Activated naive CD8-positive, alpha-beta T cell treated with anti-CD3 and anti-CD28 coated beads, Interleukin-2, amount 10 ng/mL, durations not matched to agents 7 days and 5 days (primary cell): ENCODE results near the gene CUX1. TPM values are rescaled to one million over a fixed set of nuclear protein-coding genes. Genes with fewer than 3 reads are reported as not detected.

Experiments used
- ATAC-seq: fragments of 150-1000 bp; cut with Tn5 transposase; one replicate; pipeline ENCODE4 v1.10.0; 2021; ENCODE audit warnings: low read depth, moderate library complexity
- POLR2A ChIA-PET: fragments of 350-600 bp; sonication (Branson Sonifier 250); formaldehyde crosslinking; loops from one replicate; lab custom pipeline; 2021; ENCODE audit warnings: antibody characterized with exemption; lab: Charles Lee
- DNase-seq: peaks from one replicate; pipeline ENCODE4 v3.0.0; 2021
- H3K27ac Mint-ChIP-seq: one replicate; pipeline ENCODE4 v1.8.0; 2022; ENCODE audit warnings: mild to moderate bottlenecking, mixed read lengths
- H3K27me3 Mint-ChIP-seq: one replicate; pipeline ENCODE4 v1.8.0; 2022; ENCODE audit warnings: mild to moderate bottlenecking, moderate library complexity, mixed read lengths
- H3K36me3 Mint-ChIP-seq: one replicate; pipeline ENCODE4 v1.8.0; 2021; ENCODE audit warnings: mild to moderate bottlenecking, mixed read lengths
- H3K4me1 Mint-ChIP-seq: one replicate; pipeline ENCODE4 v1.8.0; 2021; ENCODE audit warnings: mixed read lengths
- H3K4me3 Mint-ChIP-seq: one replicate; pipeline ENCODE4 v1.8.0; 2022; ENCODE audit warnings: mild to moderate bottlenecking, moderate library complexity, mixed read lengths
- H3K9me3 Mint-ChIP-seq: one replicate; pipeline ENCODE4 v1.8.0; 2021; ENCODE audit warnings: mixed read lengths
- total RNA-seq, 2 experiments: library from RNA; stranded (reverse); gene quantifications; one replicate each; pipeline ENCODE4 v1.2.3, GENCODE V29; 2021

CUX1 gene
- total RNA-seq, 2 experiments from 2014 or later: 35.7 to 37.6 TPM

GRCh38 chr7:102096706-102097427 is 279.4 kb downstream of the CUX1 start:
- H3K27me3 Mint-ChIP-seq: no peaks in the 10 kb centered on the region
- no peak for ATAC-seq
- H3K36me3 Mint-ChIP-seq: peaks cover 3% of the 10 kb centered on the region
- no peaks in the 10 kb centered on the region for H3K4me1 Mint-ChIP-seq
- no peak overlapping the region for H3K4me3 Mint-ChIP-seq
- no peak for DNase-seq
- POLR2A ChIA-PET: no interaction called here
- H3K27ac Mint-ChIP-seq: no peak overlapping the region
- no peaks in the 10 kb centered on the region for H3K9me3 Mint-ChIP-seq

GRCh38 chr7:102097601-102098161 is 280.3 kb downstream of the CUX1 start:
- no peak for ATAC-seq
- no peaks in the 10 kb centered on the region for H3K4me1 Mint-ChIP-seq
- POLR2A ChIA-PET: no interaction called here

GRCh38 chr7:102098986-102099385 is 281.6 kb downstream of the CUX1 start:
- Mint-ChIP-seq H3K27ac (no peak overlapping the region), H3K36me3 (peaks cover 1% of the 10 kb centered on the region), H3K9me3 (no peaks in the 10 kb centered on the region), H3K4me3 (no peak overlapping the region), H3K27me3 (no peaks in the 10 kb centered on the region), H3K4me1 (no peaks in the 10 kb centered on the region)
- POLR2A ChIA-PET: no interaction called here
- DNase-seq (peak; percentile 8), ATAC-seq (no peak)

More at GRCh38 chr7:102097601-102098161, 280.3 kb downstream of the CUX1 start:
- no peaks in the 10 kb centered on the region for H3K36me3 Mint-ChIP-seq
- H3K27ac Mint-ChIP-seq: no peak overlapping the region
- H3K27me3 Mint-ChIP-seq: no peaks in the 10 kb centered on the region
- no peak for DNase-seq
- H3K9me3 Mint-ChIP-seq: no peaks in the 10 kb centered on the region
- no peak overlapping the region for H3K4me3 Mint-ChIP-seq

GRCh38 chr7:102099474-102099873 is 282.0 kb downstream of the CUX1 start:
- H3K4me3 Mint-ChIP-seq: no peak overlapping the region
- no peaks in the 10 kb centered on the region for H3K4me1 Mint-ChIP-seq
- DNase-seq (peak; percentile 5), ATAC-seq (no peak)
- no peaks in the 10 kb centered on the region for H3K27me3 Mint-ChIP-seq
- POLR2A ChIA-PET: no interaction called here
- no peaks in the 10 kb centered on the region for H3K9me3 Mint-ChIP-seq
- H3K27ac Mint-ChIP-seq: no peak overlapping the region
- peaks cover 4% of the 10 kb centered on the region for H3K36me3 Mint-ChIP-seq

- H3K27ac Mint-ChIP-seq: no peak overlapping the region
- H3K4me1 Mint-ChIP-seq: no peaks in the 10 kb centered on the region
- no peaks in the 10 kb centered on the region for H3K9me3 Mint-ChIP-seq
- peaks cover 7% of the 10 kb centered on the region for H3K36me3 Mint-ChIP-seq
- DNase-seq (peak; percentile 21), ATAC-seq (no peak)
- H3K27me3 Mint-ChIP-seq: no peaks in the 10 kb centered on the region
- POLR2A ChIA-PET: no interaction called here
- H3K4me3 Mint-ChIP-seq: no peak overlapping the region
Observed at GRCh38 chr7:102101111-102101551, 283.7 kb downstream of the CUX1 start.

GRCh38 chr7:102101926-102102325 is 284.5 kb downstream of the CUX1 start:
- H3K27me3 Mint-ChIP-seq: no peaks in the 10 kb centered on the region
- no peak for ATAC-seq
- no peaks in the 10 kb centered on the region for H3K4me1 Mint-ChIP-seq
- peaks cover 8% of the 10 kb centered on the region for H3K36me3 Mint-ChIP-seq
- no peaks in the 10 kb centered on the region for H3K9me3 Mint-ChIP-seq
- no peak overlapping the region for H3K4me3 Mint-ChIP-seq
- H3K27ac Mint-ChIP-seq: no peak overlapping the region
- POLR2A ChIA-PET: no interaction called here
- peak; percentile 7 for DNase-seq

GRCh38 chr7:102103027-102103372 is 285.6 kb downstream of the CUX1 start:
- POLR2A ChIA-PET: no interaction called here
- ATAC-seq (no peak), DNase-seq (peak; percentile 4)
- Mint-ChIP-seq H3K4me3 (no peak overlapping the region), H3K4me1 (no peaks in the 10 kb centered on the region), H3K27me3 (no peaks in the 10 kb centered on the region), H3K36me3 (peaks cover 9% of the 10 kb centered on the region), H3K27ac (no peak overlapping the region), H3K9me3 (no peaks in the 10 kb centered on the region)

- Mint-ChIP-seq H3K27me3 (no peaks in the 10 kb centered on the region), H3K27ac (peak overlapping the region; percentile 14), H3K9me3 (no peaks in the 10 kb centered on the region), H3K4me3 (no peak overlapping the region), H3K36me3 (peaks cover 9% of the 10 kb centered on the region), H3K4me1 (no peaks in the 10 kb centered on the region)
- POLR2A ChIA-PET: no interaction called here
- ATAC-seq (no peak), DNase-seq (no peak)
Observed at GRCh38 chr7:102104245-102104644, 286.8 kb downstream of the CUX1 start.

- H3K4me3 Mint-ChIP-seq: no peak overlapping the region
Observed at GRCh38 chr7:102106625-102107024, 289.2 kb downstream of the CUX1 start.

GRCh38 chr7:102107474-102108104 is 290.2 kb downstream of the CUX1 start:
- no peak overlapping the region for H3K4me3 Mint-ChIP-seq
- DNase-seq (no peak), ATAC-seq (no peak)
- no peaks in the 10 kb centered on the region for H3K27me3 Mint-ChIP-seq
- H3K27ac Mint-ChIP-seq: no peak overlapping the region
- no peaks in the 10 kb centered on the region for H3K4me1 Mint-ChIP-seq
- peaks cover 9% of the 10 kb centered on the region for H3K36me3 Mint-ChIP-seq
- POLR2A ChIA-PET: no interaction called here
- H3K9me3 Mint-ChIP-seq: no peaks in the 10 kb centered on the region

More at GRCh38 chr7:102106625-102107024, 289.2 kb downstream of the CUX1 start:
- no peaks in the 10 kb centered on the region for H3K9me3 Mint-ChIP-seq
- POLR2A ChIA-PET: no interaction called here
- H3K27me3 Mint-ChIP-seq: no peaks in the 10 kb centered on the region
- H3K27ac Mint-ChIP-seq: no peak overlapping the region
- no peak for ATAC-seq
- no peak for DNase-seq
- peaks cover 9% of the 10 kb centered on the region for H3K36me3 Mint-ChIP-seq
- H3K4me1 Mint-ChIP-seq: no peaks in the 10 kb centered on the region

GRCh38 chr7:102111061-102112041 is 293.9 kb downstream of the CUX1 start:
- no peaks in the 10 kb centered on the region for H3K4me1 Mint-ChIP-seq
- peaks cover 3% of the 10 kb centered on the region for H3K36me3 Mint-ChIP-seq
- no peak overlapping the region for H3K4me3 Mint-ChIP-seq
- H3K27me3 Mint-ChIP-seq: no peaks in the 10 kb centered on the region
- ATAC-seq (no peak), DNase-seq (no peak)
- H3K27ac Mint-ChIP-seq: no peak overlapping the region
- H3K9me3 Mint-ChIP-seq: no peaks in the 10 kb centered on the region
- POLR2A ChIA-PET: no interaction called here

- no peaks in the 10 kb centered on the region for H3K4me1 Mint-ChIP-seq
- H3K9me3 Mint-ChIP-seq: no peaks in the 10 kb centered on the region
- H3K36me3 Mint-ChIP-seq: peaks cover 3% of the 10 kb centered on the region
- DNase-seq (no peak), ATAC-seq (no peak)
- POLR2A ChIA-PET: no interaction called here
- no peak overlapping the region for H3K4me3 Mint-ChIP-seq
- no peak overlapping the region for H3K27ac Mint-ChIP-seq
- H3K27me3 Mint-ChIP-seq: no peaks in the 10 kb centered on the region
Observed at GRCh38 chr7:102115181-102115580, 297.8 kb downstream of the CUX1 start.

GRCh38 chr7:102115931-102116330 is 298.5 kb downstream of the CUX1 start:
- POLR2A ChIA-PET: no interaction called here
- Mint-ChIP-seq H3K4me3 (no peak overlapping the region), H3K27me3 (no peaks in the 10 kb centered on the region), H3K9me3 (no peaks in the 10 kb centered on the region), H3K4me1 (no peaks in the 10 kb centered on the region), H3K27ac (no peak overlapping the region), H3K36me3 (peaks cover 3% of the 10 kb centered on the region)
- ATAC-seq (no peak), DNase-seq (no peak)
